ENCODE results near the gene ZNRF3. TPM values are rescaled to one million over a fixed set of nuclear protein-coding genes. Genes with fewer than 3 reads are reported as not detected.

ZNRF3 gene
- total RNA-seq, 1 donor from 2014 or later: 3.3 TPM

- DNase-seq (ENCODE audit: low read depth, low spot score): no peak
Observed at GRCh38 chr22:28951969-28952521, 68.7 kb downstream of the ZNRF3 start.

GRCh38 chr22:28952857-28953256 lies 69.5 kb downstream of the ZNRF3 start:
- no peak for DNase-seq (ENCODE audit: low read depth, low spot score)

GRCh38 chr22:28953403-28953802 lies 70.0 kb downstream of the ZNRF3 start:
- DNase-seq (ENCODE audit: low read depth, low spot score): no peak

GRCh38 chr22:28953976-28954880 lies 70.9 kb downstream of the ZNRF3 start:
- no peak for DNase-seq (ENCODE audit: low read depth, low spot score)

GRCh38 chr22:28955817-28956216 lies 72.4 kb downstream of the ZNRF3 start:
- DNase-seq (ENCODE audit: low read depth, low spot score): no peak

- DNase-seq (ENCODE audit: low read depth, low spot score): no peak
Observed at GRCh38 chr22:28956506-28956905, 73.1 kb downstream of the ZNRF3 start.

- no peak for DNase-seq (ENCODE audit: low read depth, low spot score)
Observed at GRCh38 chr22:28958611-28959010, 75.2 kb downstream of the ZNRF3 start.

- DNase-seq (ENCODE audit: low read depth, low spot score): no peak
Observed at GRCh38 chr22:28962042-28962554, 78.7 kb downstream of the ZNRF3 start.

GRCh38 chr22:28963362-28963761 lies 80.0 kb downstream of the ZNRF3 start:
- no peak for DNase-seq (ENCODE audit: low read depth, low spot score)

GRCh38 chr22:28967163-28967665 lies 83.8 kb downstream of the ZNRF3 start:
- no peak for DNase-seq (ENCODE audit: low read depth, low spot score)

GRCh38 chr22:28967969-28968368 lies 84.6 kb downstream of the ZNRF3 start:
- DNase-seq (ENCODE audit: low read depth, low spot score): no peak

- DNase-seq (ENCODE audit: low read depth, low spot score): no peak
Observed at GRCh38 chr22:28969401-28970168, 86.2 kb downstream of the ZNRF3 start.

GRCh38 chr22:28973352-28973751 lies 90.0 kb downstream of the ZNRF3 start:
- no peak for DNase-seq (ENCODE audit: low read depth, low spot score)

GRCh38 chr22:28977060-28977459 lies 93.7 kb downstream of the ZNRF3 start:
- no peak for DNase-seq (ENCODE audit: low read depth, low spot score)

GRCh38 chr22:28977481-28977971 lies 94.2 kb downstream of the ZNRF3 start:
- no peak for DNase-seq (ENCODE audit: low read depth, low spot score)

GRCh38 chr22:28978158-28978557 lies 94.8 kb downstream of the ZNRF3 start:
- no peak for DNase-seq (ENCODE audit: low read depth, low spot score)

- DNase-seq (ENCODE audit: low read depth, low spot score): no peak
Observed at GRCh38 chr22:28978863-28979796, 95.8 kb downstream of the ZNRF3 start.

- DNase-seq (ENCODE audit: low read depth, low spot score): no peak
Observed at GRCh38 chr22:28980326-28980725, 97.0 kb downstream of the ZNRF3 start.

- DNase-seq (ENCODE audit: low read depth, low spot score): no peak
Observed at GRCh38 chr22:28981818-28982499, 98.6 kb downstream of the ZNRF3 start.

- DNase-seq (ENCODE audit: low read depth, low spot score): no peak
Observed at GRCh38 chr22:28983190-28983589, 99.8 kb downstream of the ZNRF3 start.

All from pulmonary artery endothelial cell (primary cell).